Fibroblast of villous mesenchyme (primary cell): Measurements from ENCODE around the gene OBSL1. TPM values are rescaled to one million over a fixed set of nuclear protein-coding genes. Genes with fewer than 3 reads are reported as not detected.

Experiments
- DNase-seq: peaks from one replicate; pipeline ENCODE4 v3.0.0-alpha.2; 2010; ENCODE audit warnings: low read depth
- H3K4me3 ChIP-seq: 2 replicates; pipeline ENCODE4 v1.5.1; 2011; ENCODE audit warnings: low read depth, mild to moderate bottlenecking, low read length
- total RNA-seq: library from RNA; depleted of rRNA; stranded (reverse); fragments of >200 nt; gene quantifications from 2 replicates; pipeline ENCODE4 v1.2.3, GENCODE V29; 2012
- TF ChIP-seq, protein P1 (sequence below): IDR thresholded peaks from 2 replicates; pipeline ENCODE4 v1.5.1; 2012; ENCODE audit warnings: low read depth, mild to moderate bottlenecking, low read length; ENCODE audit not compliant: insufficient read depth

The OBSL1 gene
- total RNA-seq, 1 donor: 86.8 TPM

DNA sequence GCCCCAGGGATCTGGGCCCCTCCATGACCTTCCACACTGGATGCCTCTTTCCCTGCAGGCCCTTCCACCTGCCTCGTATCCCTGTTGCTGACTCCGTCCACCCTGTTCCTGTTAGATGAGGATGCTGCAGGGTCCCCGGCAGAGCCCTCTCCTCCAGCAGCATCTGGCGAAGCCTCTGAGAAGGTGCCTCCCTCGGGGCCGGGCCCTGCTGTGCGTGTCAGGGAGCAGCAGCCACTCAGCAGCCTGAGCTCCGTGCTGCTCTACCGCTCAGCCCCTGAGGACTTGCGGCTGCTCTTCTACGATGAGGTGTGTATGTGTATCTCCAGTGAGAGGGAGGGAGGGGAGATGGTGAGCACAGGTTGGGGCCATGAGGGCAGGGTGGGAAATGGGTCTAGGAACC lies 43.7 kb upstream of the OBSL1 start:
- TF ChIP-seq, protein P1, sequence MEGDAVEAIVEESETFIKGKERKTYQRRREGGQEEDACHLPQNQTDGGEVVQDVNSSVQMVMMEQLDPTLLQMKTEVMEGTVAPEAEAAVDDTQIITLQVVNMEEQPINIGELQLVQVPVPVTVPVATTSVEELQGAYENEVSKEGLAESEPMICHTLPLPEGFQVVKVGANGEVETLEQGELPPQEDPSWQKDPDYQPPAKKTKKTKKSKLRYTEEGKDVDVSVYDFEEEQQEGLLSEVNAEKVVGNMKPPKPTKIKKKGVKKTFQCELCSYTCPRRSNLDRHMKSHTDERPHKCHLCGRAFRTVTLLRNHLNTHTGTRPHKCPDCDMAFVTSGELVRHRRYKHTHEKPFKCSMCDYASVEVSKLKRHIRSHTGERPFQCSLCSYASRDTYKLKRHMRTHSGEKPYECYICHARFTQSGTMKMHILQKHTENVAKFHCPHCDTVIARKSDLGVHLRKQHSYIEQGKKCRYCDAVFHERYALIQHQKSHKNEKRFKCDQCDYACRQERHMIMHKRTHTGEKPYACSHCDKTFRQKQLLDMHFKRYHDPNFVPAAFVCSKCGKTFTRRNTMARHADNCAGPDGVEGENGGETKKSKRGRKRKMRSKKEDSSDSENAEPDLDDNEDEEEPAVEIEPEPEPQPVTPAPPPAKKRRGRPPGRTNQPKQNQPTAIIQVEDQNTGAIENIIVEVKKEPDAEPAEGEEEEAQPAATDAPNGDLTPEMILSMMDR: no peak
- no peak overlapping the region for H3K4me3 ChIP-seq
- DNase-seq: no peak

DNA sequence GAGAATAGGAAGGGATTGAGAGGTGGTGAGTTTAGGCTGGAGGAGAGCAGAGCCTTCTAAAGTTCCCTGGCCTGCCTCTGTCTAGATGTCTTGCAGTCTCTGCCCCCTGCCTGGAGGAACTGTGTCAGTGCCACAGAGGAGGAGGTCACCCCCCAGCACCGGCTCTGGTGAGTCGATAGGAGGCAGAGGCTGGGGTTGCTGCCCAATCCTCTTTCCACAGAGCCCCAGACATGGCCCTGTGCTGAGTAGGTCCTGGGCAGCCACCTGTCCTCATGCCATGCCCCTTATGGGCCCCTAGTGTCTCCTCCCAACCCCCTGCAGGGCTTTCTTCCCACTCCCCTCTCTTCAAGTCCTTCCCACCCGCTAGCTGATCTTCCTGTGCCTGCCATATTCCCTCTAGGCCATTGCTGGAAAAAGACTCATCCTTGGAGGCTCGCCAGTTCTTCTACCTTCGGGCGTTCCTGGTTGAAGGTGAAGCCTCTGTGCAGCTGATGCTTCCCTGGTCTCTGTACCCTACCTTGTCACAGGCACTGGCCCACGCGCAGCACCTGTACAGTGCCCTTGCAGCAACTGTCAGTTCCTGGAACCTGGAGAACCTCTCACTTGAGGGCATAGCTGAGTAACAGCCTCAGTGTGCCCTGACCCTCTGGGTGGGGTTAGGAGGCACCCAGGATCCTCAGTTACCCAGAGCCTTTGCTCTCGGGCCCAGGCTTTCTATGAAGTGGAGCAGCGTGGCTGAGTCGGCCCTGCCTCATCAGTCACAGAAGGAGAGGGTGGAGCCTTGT lies 42.9 kb upstream of the OBSL1 start:
- H3K4me3 ChIP-seq: no peak overlapping the region
- no peak for DNase-seq
- TF ChIP-seq, protein P1: no peak

DNA sequence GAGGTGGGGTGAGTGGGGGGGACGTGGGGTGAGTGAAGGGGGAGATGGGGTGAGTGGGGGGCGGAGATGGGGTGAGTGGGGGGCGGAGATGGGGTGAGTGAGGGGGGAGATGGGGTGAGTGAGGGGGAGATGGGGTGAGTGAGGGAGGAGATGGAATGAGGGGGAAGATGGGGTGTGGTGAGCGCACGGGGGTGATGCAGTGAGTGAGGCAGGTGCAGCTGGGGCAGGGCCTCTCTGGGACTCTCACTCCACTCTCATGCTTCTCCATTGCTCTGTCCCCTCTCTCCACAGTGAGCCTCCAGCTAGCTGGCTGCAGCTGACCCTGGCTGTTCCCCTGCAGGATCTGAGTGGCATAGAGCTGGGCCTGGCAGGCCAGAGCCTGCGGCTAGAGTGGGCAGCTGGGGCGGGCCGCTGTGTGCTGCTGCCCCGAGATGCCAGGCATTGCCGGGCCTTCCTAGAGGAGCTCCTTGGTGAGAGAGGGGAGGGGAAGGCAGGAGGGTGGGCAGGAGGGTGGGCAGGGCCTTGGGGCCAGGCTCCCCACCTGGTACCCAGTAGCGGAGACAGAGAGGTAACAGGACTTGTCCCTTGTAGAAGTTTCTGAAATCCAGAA lies 42.2 kb upstream of the OBSL1 start:
- no peak for DNase-seq

DNA sequence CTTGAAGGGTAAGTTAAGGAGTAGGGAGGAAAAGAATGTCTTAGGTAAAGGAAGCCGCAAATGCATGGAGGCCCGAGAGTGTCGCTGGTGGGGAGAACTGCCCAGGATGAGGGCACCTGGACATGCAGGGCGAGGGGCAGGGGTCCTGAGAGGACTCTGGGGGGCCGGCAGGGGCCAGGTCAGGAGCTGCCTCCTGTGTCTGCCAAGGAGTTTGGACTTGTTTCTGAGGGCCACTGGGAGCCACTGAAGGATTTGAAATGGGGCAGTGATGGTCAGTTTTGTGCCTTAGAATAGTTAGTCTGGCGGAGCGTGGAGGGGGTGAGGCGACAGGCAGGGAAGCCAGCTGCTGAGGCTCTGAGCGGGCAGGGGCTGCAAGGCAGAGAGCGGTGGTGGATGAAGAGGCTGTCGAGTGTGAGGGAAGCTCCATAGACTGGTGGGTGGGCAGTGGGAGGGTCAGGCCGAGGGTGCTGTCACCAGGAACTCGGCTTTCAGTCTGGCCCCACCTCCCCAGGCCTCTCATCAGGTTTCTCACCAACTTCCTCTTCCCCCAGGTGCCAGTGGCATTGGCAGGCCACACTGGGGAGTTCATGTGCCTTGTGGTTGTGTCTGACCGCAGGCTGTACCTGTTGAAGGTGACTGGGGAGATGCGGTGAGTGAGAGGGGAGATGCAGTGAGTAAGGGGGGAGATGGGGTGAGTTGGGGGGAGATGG lies 41.4 kb upstream of the OBSL1 start:
- no peak for DNase-seq
- TF ChIP-seq, protein P1: no peak
- H3K4me3 ChIP-seq: no peak overlapping the region

More for the DNA sequence above, 42.2 kb upstream of the OBSL1 start:
- no peak overlapping the region for H3K4me3 ChIP-seq
- TF ChIP-seq, protein P1: no peak

DNA sequence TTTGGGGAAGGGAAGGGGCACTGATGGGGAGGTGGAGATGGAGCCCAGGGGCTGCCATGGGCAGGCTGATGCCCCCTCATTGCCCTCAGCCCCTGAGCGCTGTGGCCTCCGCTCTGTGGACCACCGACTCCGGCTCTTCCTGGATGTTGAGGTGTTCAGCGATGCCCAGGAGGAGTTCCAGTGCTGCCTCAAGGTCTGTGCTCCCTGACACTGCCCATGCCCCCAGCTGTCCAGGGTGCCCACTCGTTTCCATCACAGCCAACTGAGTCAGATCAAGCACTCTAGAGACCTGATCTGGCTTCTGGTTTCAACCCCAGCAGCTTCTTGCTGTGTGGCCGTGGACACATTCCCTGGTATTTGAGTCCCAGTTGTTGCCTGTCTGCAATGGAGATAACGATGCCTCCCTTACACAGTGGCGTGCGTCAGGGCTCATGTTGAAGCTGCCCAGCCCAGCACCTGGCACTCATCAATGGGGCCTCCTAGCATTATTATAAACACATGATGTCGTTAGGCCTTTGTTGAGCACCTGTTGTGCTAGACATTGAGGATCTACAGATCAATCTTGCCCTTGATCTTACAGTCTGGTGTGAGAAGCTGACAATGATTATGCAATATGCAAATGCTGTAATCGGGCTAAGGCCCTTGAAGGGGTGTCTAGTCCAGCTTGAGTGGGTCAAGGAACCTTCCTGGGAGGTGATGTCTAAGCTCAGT lies 40.7 kb upstream of the OBSL1 start:
- no peak overlapping the region for H3K4me3 ChIP-seq
- no peak for DNase-seq
- TF ChIP-seq, protein P1: no peak

DNA sequence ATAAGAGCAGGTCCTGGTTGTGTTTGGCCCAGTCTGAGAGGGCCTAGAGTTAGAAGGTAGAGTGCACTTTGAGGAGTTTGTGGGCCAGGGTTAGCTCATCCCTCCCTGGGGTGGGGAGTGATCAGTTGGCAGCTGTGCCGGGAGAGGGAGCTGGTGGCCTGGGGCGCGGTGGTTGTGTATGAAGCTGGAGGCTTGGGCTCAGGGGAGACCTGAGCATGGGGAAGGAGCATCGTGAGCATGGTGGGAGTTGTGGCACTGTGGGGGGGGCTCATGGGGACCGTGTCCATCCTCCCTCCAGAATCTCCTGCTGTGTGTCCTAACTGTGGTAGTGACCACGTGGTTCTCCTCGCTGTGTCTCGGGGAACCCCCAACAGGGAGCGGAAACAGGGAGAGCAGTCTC lies 40.0 kb upstream of the OBSL1 start:
- no peak overlapping the region for H3K4me3 ChIP-seq
- TF ChIP-seq, protein P1: no peak
- no peak for DNase-seq
